DMS79 (cell line): ENCODE measurements around the gene PCNX2.

Experiments
- DNase-seq: peaks from one replicate; lab custom pipeline; 2025; lab: John Stamatoyannopoulos, UW

PCNX2 gene

GRCh38 chr1:233315718-233316301, 20.3 kb upstream of the PCNX2 start:
- DNase-seq: no peak

- DNase-seq: no peak
These were observed 18.1 kb upstream of the PCNX2 start for GRCh38 chr1:233313434-233314155.

- DNase-seq: peak; percentile 14
These were observed 9.1 kb upstream of the PCNX2 start for GRCh38 chr1:233304489-233305102.

- DNase-seq: no peak
These were observed 4.8 kb upstream of the PCNX2 start for GRCh38 chr1:233300326-233300725.

- DNase-seq: no peak
These were observed 3.9 kb upstream of the PCNX2 start for GRCh38 chr1:233299450-233299849.

- no peak for DNase-seq
These were observed 424 bp upstream of the PCNX2 start for GRCh38 chr1:233295975-233296322.

- DNase-seq: peak; percentile 57
These were observed 650 bp downstream of the PCNX2 start for GRCh38 chr1:233294913-233295236.

- no peak for DNase-seq
These were observed 1.7 kb downstream of the PCNX2 start for GRCh38 chr1:233293556-233294446.

GRCh38 chr1:233290396-233291034, 5.0 kb downstream of the PCNX2 start:
- DNase-seq: no peak

GRCh38 chr1:233289676-233290075, 5.8 kb downstream of the PCNX2 start:
- peak; percentile 6 for DNase-seq

GRCh38 chr1:233282582-233282886, 13.0 kb downstream of the PCNX2 start:
- no peak for DNase-seq

GRCh38 chr1:233281711-233282581, 13.6 kb downstream of the PCNX2 start:
- DNase-seq: no peak

GRCh38 chr1:233279971-233280370, 15.6 kb downstream of the PCNX2 start:
- no peak for DNase-seq

GRCh38 chr1:233278631-233279030, 16.9 kb downstream of the PCNX2 start:
- DNase-seq: no peak

- DNase-seq: no peak
These were observed 17.6 kb downstream of the PCNX2 start for GRCh38 chr1:233277637-233278606.

GRCh38 chr1:233269656-233270055, 25.9 kb downstream of the PCNX2 start:
- no peak for DNase-seq

GRCh38 chr1:233268389-233269022, 27.0 kb downstream of the PCNX2 start:
- no peak for DNase-seq

GRCh38 chr1:233261695-233262094, 33.8 kb downstream of the PCNX2 start:
- DNase-seq: no peak

GRCh38 chr1:233261206-233261605, 34.3 kb downstream of the PCNX2 start:
- DNase-seq: no peak

GRCh38 chr1:233257786-233258185, 37.7 kb downstream of the PCNX2 start:
- no peak for DNase-seq
